HG03571 (cell line): ENCODE data around the gene PLEKHH1.
A peak's percentile ranks its signal among the peaks of the same experiment; 100 is the strongest.
"Not testable (repeated sequence)": the region's sequence is repeated elsewhere in the genome, so short reads cannot be mapped to it uniquely, and the experiment has no call there.

Experiments
- ATAC-seq: cut with Tn5 transposase; IDR thresholded peaks from one replicate; pipeline ENCODE4 v1.9.1; 2021; ENCODE audit not compliant: unreplicated experiment

The PLEKHH1 gene

GRCh38 chr14:67579636-67580035 is 46.5 kb downstream of the PLEKHH1 start:
- no peak for ATAC-seq

DNA sequence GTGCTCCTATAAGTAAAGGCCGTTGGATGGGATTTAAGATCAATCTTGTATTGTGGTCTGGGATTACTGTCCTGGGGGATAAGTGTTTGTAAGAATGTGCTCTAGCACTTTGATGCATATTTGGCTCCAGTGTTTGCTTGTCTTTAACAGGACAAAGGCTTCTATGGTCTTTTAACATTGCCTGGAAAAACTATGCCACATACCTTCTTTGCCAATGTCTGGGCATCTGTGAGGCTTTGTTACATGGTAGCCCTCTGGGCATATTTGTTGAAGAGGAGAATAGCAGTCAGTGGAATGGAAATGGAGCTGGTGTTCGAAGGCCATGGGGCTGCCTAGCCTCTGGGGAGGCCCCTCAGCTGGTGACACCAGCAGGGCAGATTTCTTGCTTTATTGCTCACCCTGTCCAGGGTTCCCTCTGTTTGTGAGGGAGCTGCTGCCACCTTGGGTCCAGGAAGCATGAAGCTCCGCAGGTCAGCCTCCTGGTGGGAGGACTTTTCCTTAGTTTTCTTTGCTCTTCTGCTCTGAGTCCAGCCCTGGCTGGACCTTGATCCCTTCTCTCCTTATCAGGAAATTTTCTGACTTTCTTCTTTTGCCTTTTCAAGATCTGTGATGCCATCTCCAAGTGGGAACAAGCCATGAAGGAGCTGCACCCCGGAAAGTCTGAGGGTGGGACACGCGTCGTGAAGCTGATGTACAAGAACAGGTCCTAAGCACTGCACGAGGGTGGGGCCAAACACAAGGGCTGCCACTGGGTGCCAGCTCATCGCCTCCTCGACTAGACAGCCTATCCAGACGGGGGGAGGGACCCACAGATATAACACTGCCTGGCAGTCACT is 47.5 kb downstream of the PLEKHH1 start:
- ATAC-seq: no peak

DNA sequence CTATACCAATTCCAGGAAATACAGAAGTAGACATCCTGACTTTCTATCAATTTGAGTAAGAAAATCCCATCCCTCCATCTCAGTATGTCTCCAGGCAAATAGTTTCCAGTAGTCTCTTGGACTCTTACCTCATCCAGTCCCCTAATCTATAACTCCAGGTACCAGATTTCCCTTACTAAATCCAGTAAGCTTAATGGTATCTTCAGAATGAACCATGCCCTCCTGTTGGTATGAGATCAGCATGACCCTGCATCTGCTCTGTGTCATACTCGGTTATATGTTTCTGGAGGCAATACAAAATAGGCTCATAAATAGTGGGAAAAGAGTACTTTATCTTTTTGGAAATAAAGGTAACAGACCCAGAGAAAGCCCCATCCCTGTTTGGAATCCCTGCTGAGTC is 48.6 kb downstream of the PLEKHH1 start:
- no peak for ATAC-seq

- no peak for ATAC-seq
These were observed 49.0 kb downstream of the PLEKHH1 start for GRCh38 chr14:67582061-67582460.

GRCh38 chr14:67583711-67584644 is 50.9 kb downstream of the PLEKHH1 start:
- ATAC-seq: no peak

DNA sequence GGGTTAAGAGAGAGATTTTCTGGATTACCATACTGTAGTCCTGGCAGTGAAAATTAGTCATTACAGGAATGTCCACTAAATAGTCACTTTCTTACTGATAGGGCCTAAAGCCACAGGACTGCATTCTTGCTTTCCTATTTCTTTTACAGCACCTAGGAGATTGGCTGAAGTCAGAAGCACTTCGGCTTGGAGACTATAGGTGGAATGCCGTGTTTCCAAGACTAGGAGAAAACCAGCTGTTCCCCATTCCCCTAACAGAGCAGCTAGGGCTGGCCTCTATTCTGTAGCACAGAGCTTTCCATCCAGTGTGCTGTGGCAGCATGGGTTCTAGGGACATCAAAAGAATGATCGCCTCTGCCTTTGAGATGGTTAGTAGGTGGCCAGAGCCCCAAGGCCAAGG is 51.9 kb downstream of the PLEKHH1 start:
- no peak for ATAC-seq

DNA sequence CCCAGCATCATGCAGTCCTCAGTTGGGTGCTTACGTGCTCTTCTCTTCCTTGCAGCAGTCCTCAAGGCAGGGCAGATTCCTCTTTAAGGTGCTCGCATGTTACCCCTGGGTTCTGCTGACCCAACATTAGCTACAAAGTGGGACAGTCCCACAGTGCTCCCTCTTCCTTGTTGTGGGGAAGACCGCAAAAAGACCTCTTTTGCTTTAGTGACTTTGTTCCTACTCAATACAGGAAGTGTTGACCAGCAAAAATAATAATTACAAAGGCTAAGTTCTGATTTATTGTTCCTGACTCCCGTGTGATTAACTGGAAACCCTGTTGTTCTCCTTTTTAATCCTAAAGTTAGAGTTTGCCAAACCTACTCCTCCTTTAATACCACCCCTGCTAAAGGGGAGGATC is 53.3 kb downstream of the PLEKHH1 start:
- ATAC-seq: no peak

DNA sequence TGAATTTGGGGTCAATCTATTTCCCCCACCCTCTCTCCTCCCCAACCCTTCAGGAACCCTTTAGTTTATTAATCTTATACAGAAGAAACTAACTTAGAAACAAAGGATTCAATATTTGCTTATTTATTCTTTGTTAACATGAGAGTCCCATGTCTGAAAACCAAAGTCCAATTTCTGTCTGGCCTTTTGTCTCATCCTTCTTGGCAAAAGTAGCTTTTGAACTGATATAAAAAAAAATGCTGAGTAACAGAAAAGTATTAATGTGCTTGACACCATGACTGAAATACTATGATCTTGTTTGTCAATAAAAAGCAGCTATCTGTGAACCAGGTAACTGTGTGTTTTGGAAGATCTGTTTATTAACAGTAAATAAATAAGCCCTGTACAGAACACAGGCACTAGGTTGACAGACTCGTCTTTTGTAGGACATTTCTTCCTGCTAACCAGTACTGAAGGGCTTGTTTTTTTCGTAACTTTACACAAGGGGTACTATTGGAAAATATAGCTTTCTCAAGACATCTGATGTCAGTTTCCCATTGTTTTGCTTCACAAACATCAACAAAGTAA is 56.2 kb downstream of the PLEKHH1 start:
- ATAC-seq: no peak

DNA sequence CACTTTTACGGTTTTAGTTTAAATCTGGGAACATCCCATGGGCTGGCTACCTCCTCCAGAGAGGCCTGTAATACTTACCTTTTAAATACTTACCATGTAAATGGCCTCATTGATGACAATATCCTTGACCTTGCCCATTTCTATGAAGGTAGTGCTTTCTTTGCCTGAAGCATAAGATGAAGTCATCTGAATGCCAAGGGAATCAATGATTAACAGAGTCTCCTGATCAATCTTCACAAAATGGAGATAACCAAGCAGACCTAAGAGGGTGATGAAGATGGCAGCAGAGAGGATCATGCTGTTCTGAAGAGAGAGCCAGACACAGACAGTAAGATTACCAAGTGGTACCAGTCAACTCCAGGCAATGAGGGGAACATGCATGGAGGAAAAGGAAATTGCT is 60.6 kb downstream of the PLEKHH1 start:
- ATAC-seq: not testable (repeated sequence)

- no peak for ATAC-seq
These were observed 62.3 kb downstream of the PLEKHH1 start for GRCh38 chr14:67595392-67595791.

DNA sequence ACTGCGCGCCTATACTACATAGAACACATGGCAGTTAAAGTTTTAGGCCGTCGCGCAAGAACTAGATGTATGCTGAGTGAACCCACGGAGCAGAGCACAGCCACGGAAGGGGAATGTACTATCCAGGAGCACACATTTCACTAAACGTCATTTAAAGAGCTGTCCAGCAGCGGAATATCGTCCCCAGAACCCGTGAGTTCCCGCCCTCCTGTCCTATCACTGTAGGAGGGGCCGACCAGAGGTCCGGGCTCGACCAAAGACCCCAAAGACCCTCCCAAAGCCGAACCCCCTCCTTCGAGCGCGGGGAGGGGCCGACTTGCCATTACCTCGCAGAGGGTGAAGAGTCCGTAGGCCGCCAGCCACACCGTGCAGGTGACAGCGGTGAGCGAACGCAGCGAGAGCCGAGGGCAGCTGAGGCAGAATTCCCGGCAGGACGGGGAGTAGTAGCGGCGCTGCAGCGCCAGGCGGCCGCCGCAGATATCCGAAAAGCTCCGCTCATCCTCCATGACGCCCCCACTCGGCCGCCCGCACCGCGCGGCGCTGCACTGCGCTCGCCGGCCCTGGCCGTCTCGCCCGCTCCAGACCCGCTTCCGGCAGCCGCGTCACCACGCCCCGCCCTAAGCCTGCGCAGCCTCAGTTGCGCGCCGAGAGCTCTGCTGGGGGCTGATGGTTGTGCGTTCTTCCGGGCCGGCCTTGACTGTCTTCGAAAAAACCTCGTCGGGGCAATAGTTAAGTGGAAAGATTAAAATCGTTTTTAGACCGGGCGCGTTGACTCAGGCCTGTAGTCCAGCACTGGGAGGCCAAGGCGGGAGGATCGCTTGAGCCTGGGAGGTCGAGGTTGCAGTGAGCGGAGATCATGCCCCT is 66.8 kb downstream of the PLEKHH1 start, which contains the start of gene PIGH:
TSS of gene PIGH (minus strand) at position 571 of the 864 bp plus-strand sequence. CDS start at position 506, 65 bp downstream.
- peak; percentile 85 for ATAC-seq

- not testable (repeated sequence) for ATAC-seq
These were observed 67.5 kb downstream of the PLEKHH1 start for GRCh38 chr14:67600562-67600974.

DNA sequence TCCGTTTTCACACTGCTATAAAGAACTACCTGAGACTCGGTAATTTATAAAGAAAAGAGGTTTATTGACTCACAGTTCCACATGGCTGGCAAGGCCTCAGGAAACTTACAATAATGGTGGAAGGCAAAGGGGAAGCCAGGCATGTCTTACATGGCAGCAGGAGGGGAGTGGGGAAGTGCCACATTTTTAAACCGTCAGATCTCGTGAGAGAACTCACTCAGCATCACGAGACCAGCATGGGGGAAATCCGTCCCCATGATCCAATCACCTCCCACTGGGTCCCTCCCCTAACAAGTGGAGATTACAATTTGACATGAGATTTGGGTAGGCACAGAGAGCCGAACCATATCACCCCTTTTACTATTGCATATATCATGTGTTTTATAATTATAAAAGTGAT is 69.0 kb downstream of the PLEKHH1 start:
- no peak for ATAC-seq

DNA sequence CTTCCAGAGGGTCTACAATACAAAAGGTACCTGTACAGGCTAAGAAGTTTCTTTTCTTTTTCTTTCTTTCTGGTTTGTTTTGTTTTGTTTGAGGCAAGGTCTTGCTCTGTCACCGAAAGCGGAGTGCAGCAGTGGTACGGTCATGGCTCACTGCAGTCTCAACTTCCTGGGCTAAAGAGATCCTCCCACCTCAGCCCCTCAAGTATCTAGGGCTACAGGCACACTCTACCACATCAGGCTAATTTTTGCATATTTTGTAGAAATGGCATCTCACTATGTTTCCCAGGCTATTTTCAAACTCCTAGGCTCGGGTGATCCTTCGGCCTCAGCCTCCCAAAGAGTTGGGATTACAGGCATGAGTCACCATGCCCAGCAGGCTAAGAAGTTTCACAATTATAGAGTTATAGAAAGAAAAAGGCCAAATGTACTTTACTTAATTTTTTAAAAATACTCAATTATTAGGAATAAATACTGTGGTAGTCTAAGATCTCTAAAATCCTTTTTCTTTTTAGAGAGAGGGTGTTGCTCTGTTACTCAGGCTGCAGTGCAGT is 70.0 kb downstream of the PLEKHH1 start:
- ATAC-seq: peak; percentile 70

- no peak for ATAC-seq
These were observed 74.6 kb downstream of the PLEKHH1 start for GRCh38 chr14:67607646-67608045.

GRCh38 chr14:67609642-67610310 is 76.7 kb downstream of the PLEKHH1 start:
- no peak for ATAC-seq

DNA sequence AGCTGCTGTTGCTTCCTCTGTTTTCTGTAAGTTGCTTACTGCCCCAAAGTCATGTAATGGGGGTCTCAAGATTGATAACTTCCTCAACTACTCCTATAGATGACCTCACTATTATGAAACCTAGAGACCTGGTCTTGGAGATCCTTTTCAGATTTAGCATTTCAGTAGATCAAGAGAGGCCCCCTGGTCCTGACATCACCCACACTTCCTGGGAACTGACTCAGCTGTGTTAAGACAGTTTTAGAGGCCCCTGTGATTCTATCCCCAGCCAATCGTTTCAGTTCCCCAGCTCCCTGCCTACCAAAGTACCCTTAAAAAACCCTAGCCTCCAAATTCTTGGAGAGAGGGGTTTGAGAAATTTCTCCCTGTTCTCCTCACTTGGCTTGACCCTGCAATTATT is 77.4 kb downstream of the PLEKHH1 start:
- no peak for ATAC-seq

DNA sequence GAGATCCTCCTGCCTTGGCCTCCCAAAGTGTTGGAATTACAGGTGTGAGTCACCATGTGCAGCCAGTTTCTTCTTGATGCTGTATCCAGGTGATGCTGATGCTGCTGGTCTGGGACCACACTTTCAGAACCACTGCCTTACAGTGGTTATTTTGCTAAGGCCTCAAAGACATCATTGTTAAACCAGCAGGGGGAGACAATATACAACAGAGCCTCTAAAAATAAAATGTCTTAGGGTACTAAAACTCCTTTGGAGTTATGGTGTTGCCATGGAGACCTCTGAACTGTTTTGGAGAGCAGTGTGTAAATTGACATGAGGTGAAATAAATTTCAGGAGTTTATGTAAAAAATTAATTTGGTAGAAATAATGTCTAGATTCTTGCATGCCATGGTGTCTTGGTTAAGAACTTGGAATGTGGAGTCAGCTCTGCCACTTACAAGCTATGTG is 85.5 kb downstream of the PLEKHH1 start:
- ATAC-seq: no peak

- ATAC-seq: peak; percentile 96
These were observed 86.5 kb downstream of the PLEKHH1 start, which contains the start of gene ARG2 for GRCh38 chr14:67619446-67620216. Gene ARG2 (plus strand): TSS chr14:67619920. CDS start chr14:67619978, 58 bp downstream.
